ENCODE data around the gene CARMIL1. TPM values are rescaled to one million over a fixed set of nuclear protein-coding genes. Genes with fewer than 3 reads are reported as not detected.
A peak's percentile ranks its signal among the peaks of the same experiment; 100 is the strongest.

The CARMIL1 gene
- total RNA-seq, 1 experiment from 2014 or later: 25.2 TPM

DNA sequence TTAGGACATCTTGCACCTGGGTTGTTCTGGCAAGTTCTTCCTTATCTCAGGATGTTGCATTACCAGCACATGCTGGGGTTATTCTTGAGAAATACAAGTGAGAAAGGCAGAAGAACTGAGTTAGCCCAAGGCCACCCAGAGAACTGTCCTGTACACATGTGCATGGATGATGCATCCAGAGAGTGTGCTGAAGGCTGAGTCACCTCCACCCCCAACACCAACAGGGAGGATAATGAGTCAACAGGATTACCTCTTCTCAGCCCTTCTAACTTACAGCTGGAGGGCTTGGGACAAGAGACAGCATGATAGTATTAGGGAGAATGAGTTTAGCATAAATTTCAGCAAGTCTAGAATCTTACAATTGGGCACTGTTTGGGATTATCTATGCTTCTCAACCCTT, 381.3 kb downstream of the CARMIL1 start:
- H3K36me3 Mint-ChIP-seq (ENCODE audit: insufficient read depth, unreplicated experiment): no peaks in the 10 kb centered on the region
- H3K9me3 Mint-ChIP-seq (ENCODE audit: unreplicated experiment): no peaks in the 10 kb centered on the region
- peak; percentile 97 for DNase-seq (ENCODE audit: unreplicated experiment)
- no peaks in the 10 kb centered on the region for H3K27me3 Mint-ChIP-seq (ENCODE audit: insufficient read depth, unreplicated experiment)
- no peak overlapping the region for H3K4me3 Mint-ChIP-seq (ENCODE audit: unreplicated experiment)
- intact Hi-C loops (cut with micrococcal nuclease): no loop called here
- TF ChIP-seq, protein P1, sequence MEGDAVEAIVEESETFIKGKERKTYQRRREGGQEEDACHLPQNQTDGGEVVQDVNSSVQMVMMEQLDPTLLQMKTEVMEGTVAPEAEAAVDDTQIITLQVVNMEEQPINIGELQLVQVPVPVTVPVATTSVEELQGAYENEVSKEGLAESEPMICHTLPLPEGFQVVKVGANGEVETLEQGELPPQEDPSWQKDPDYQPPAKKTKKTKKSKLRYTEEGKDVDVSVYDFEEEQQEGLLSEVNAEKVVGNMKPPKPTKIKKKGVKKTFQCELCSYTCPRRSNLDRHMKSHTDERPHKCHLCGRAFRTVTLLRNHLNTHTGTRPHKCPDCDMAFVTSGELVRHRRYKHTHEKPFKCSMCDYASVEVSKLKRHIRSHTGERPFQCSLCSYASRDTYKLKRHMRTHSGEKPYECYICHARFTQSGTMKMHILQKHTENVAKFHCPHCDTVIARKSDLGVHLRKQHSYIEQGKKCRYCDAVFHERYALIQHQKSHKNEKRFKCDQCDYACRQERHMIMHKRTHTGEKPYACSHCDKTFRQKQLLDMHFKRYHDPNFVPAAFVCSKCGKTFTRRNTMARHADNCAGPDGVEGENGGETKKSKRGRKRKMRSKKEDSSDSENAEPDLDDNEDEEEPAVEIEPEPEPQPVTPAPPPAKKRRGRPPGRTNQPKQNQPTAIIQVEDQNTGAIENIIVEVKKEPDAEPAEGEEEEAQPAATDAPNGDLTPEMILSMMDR (IDR thresholded peaks at IDR 0.05; ENCODE audit: unreplicated experiment): no peak
- H3K4me1 Mint-ChIP-seq (ENCODE audit: insufficient read depth, unreplicated experiment): peaks cover 13% of the 10 kb centered on the region
- no peak overlapping the region for H3K27ac Mint-ChIP-seq (ENCODE audit: low read depth, unreplicated experiment)
- ChIA-PET CTCF (interaction anchor here (0.5 kb wide), 1 partner anchor 406 kb away, joined by 3 read pairs; no protein-coding TSS in a partner anchor), POLR2A (interaction anchor here (0.6 to 2.2 kb wide), 2 partner anchors 11 to 21 kb away, joined by 3 to 8 read pairs; no protein-coding TSS in a partner anchor)
- BruUV-seq (replicated peaks): no TSS peak

DNA sequence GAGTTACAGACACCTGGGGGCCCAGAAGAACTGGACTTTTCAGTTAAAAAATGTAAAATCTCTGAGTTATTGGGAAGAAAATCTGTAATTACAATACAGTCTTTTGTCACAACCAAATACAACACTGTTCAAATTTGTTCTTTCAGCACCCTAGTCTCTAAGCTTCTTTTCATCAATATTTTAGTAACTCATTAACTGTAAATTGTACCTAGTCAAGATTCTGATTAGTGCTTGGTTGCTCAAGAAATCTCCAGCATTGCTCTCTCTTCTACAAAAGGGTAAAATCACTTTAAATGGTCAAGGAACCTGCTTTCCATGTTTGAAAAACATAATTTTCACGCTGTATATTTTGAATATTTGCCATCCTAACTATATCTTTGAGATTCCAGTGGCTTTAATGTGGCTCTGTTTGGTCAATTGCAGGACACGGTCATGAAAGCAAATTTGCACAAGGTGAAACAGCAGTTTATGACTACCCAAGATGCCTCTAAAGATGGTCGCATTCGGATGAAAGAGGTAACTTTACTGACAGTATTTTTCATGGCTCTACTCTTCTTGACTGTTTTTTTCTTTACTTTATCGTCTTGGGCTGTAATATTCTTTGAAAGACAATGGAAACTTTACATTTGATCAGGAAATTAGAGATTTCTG, 382.1 kb downstream of the CARMIL1 start:
- TF ChIP-seq, protein P1 (IDR thresholded peaks at IDR 0.05; ENCODE audit: unreplicated experiment): no peak
- H3K4me1 Mint-ChIP-seq (ENCODE audit: insufficient read depth, unreplicated experiment): peaks cover 13% of the 10 kb centered on the region
- H3K27me3 Mint-ChIP-seq (ENCODE audit: insufficient read depth, unreplicated experiment): no peaks in the 10 kb centered on the region
- DNase-seq (ENCODE audit: unreplicated experiment): no peak
- BruUV-seq (replicated peaks): no TSS peak
- H3K36me3 Mint-ChIP-seq (ENCODE audit: insufficient read depth, unreplicated experiment): no peaks in the 10 kb centered on the region
- no peak overlapping the region for H3K27ac Mint-ChIP-seq (ENCODE audit: low read depth, unreplicated experiment)
- no peak overlapping the region for H3K4me3 Mint-ChIP-seq (ENCODE audit: unreplicated experiment)
- intact Hi-C loops (cut with micrococcal nuclease): no loop called here
- ChIA-PET CTCF (interaction anchor here (0.7 kb wide), 1 partner anchor 670 kb away, joined by 6 read pairs; no protein-coding TSS in a partner anchor), POLR2A (interaction anchor here (0.6 to 2.2 kb wide), 4 partner anchors 10 to 526 kb away, joined by 3 to 8 read pairs (median 4); no protein-coding TSS in a partner anchor)
- H3K9me3 Mint-ChIP-seq (ENCODE audit: unreplicated experiment): no peaks in the 10 kb centered on the region

DNA sequence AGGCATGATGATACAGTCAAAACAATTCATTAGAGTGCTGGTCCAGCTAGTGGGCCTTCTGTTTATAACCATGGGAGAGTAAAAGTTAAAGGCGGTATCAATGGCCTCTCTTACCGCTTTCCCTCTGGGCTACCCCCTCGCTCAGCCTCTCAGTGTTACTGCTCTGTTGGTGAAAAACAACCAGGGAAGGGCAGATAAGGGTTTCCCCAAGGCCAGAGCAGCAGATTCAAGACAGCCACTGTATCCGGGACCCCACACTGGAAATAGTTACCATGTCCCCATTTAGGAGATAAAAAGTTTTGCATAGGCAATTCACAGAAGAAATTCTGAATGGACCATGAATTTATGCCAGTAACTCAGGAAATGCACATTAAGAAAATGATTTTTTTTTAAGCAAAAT, 386.3 kb downstream of the CARMIL1 start:
- ChIA-PET CTCF (interaction anchor here (1.1 kb wide), 1 partner anchor 64 kb away, joined by 3 read pairs; no protein-coding TSS in a partner anchor), POLR2A (interaction anchor here (0.6 kb wide), 1 partner anchor 8 kb away, joined by 5 read pairs; no protein-coding TSS in a partner anchor)
- BruUV-seq (replicated peaks): no TSS peak
- Mint-ChIP-seq H3K4me3 (ENCODE audit: unreplicated experiment) (no peak overlapping the region), H3K27ac (ENCODE audit: low read depth, unreplicated experiment) (no peak overlapping the region), H3K36me3 (ENCODE audit: insufficient read depth, unreplicated experiment) (no peaks in the 10 kb centered on the region), H3K27me3 (ENCODE audit: insufficient read depth, unreplicated experiment) (no peaks in the 10 kb centered on the region), H3K4me1 (ENCODE audit: insufficient read depth, unreplicated experiment) (peaks cover 4% of the 10 kb centered on the region), H3K9me3 (ENCODE audit: unreplicated experiment) (no peaks in the 10 kb centered on the region)
- TF ChIP-seq, protein P1 (IDR thresholded peaks at IDR 0.05; ENCODE audit: unreplicated experiment): no peak
- intact Hi-C loops (cut with micrococcal nuclease): no loop called here
- no peak for DNase-seq (ENCODE audit: unreplicated experiment)

DNA sequence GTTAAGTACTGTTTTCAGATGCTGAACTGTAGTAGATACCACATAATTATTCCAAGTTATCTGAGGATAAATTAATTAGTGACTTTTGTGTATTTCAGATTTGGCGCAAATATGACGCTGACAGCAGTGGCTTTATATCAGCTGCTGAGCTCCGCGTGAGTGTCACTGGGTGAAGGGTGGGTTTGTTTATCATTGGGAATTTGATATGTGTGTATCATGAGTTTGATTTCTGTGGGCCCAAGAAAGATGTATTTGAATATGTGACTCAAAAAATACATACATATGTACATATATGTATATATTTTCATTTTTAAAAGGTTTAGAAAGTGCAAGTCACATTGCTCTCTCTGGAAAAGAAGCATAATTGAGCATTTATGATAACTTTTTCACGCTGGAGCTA, 390.2 kb downstream of the CARMIL1 start:
- CTCF ChIA-PET: interaction anchor here (0.6 to 4.6 kb wide), 3 partner anchors 14 to 214 kb away, joined by 3 to 42 read pairs (median 5); no protein-coding TSS in a partner anchor
- no peak for DNase-seq (ENCODE audit: unreplicated experiment)
- intact Hi-C loops (cut with micrococcal nuclease): no loop called here
- Mint-ChIP-seq H3K4me1 (ENCODE audit: insufficient read depth, unreplicated experiment) (no peaks in the 10 kb centered on the region), H3K27me3 (ENCODE audit: insufficient read depth, unreplicated experiment) (no peaks in the 10 kb centered on the region), H3K36me3 (ENCODE audit: insufficient read depth, unreplicated experiment) (no peaks in the 10 kb centered on the region), H3K4me3 (ENCODE audit: unreplicated experiment) (no peak overlapping the region), H3K27ac (ENCODE audit: low read depth, unreplicated experiment) (no peak overlapping the region), H3K9me3 (ENCODE audit: unreplicated experiment) (no peaks in the 10 kb centered on the region)
- TF ChIP-seq, protein P1 (IDR thresholded peaks at IDR 0.05; ENCODE audit: unreplicated experiment): no peak
- no TSS peak for BruUV-seq (replicated peaks)
- POLR2A ChIA-PET: interaction anchor here (0.6 to 2.5 kb wide), 2 partner anchors 13 to 31 kb away, joined by 4 to 6 read pairs; no protein-coding TSS in a partner anchor
